T-helper 17 cell (primary cell): Measurements from ENCODE around the gene SLC17A7. TPM values are rescaled to one million over a fixed set of nuclear protein-coding genes. Genes with fewer than 3 reads are reported as not detected.

ENCODE experiments used
- total RNA-seq, 4 donors: library from RNA in 2 of 4; stranded (reverse) in 2 of 4; gene quantifications; one replicate each; pipeline ENCODE4 v1.2.3 and lab custom pipeline; 2022 to 2026

Gene SLC17A7
- total RNA-seq, 2 donors from 2014 or later = not detected

Other genes with a start within 250 kb of the SLC17A7 start
- 1 to 10 TPM; 3.1 to 3.7 TPM for gene SLC6A16, start 116.3 kb downstream of the SLC17A7 start, total RNA-seq
- 100 to 1,000 TPM; 288 to 373 TPM for gene CD37, start 106.1 kb downstream of the SLC17A7 start, total RNA-seq
- gene TEAD2, start 79.1 kb downstream of the SLC17A7 start, total RNA-seq = under 1 TPM in 1 of 2 donors, not detected in 1; 0.17 TPM
- not detected for gene DKKL1, start 77.7 kb downstream of the SLC17A7 start, total RNA-seq
- gene KASH5, start 53.3 kb downstream of the SLC17A7 start, total RNA-seq = under 1 TPM in 1 of 2 donors, not detected in 1; 0.86 TPM
- gene PTH2, start 18.1 kb downstream of the SLC17A7 start, total RNA-seq = not detected
- gene GFY, start 16.1 kb downstream of the SLC17A7 start, total RNA-seq = not detected
- gene PIH1D1, start 10.3 kb upstream of the SLC17A7 start, total RNA-seq = 100 to 1,000 TPM; 147 to 150 TPM
- 10 to 100 TPM; 34.8 to 38.0 TPM for gene ALDH16A1, start 11.7 kb upstream of the SLC17A7 start, total RNA-seq
- gene FLT3LG, start 32.7 kb upstream of the SLC17A7 start, total RNA-seq = 100 to 1,000 TPM; 349 to 455 TPM
- gene RPL13A, start 46.1 kb upstream of the SLC17A7 start, total RNA-seq = 1,000 to 10,000 TPM; 5,253 to 5,291 TPM
- gene RPS11, start 54.9 kb upstream of the SLC17A7 start, total RNA-seq = 1,000 to 10,000 TPM; 2,538 to 2,634 TPM
- 10 to 100 TPM; 18.7 to 24.6 TPM for gene FCGRT, start 71.1 kb upstream of the SLC17A7 start, total RNA-seq
- 1 to 10 TPM in 1 of 2 donors, under 1 TPM in 1; 0.97 to 1.3 TPM for gene RCN3, start 86.5 kb upstream of the SLC17A7 start, total RNA-seq
- gene NOSIP, start 139.0 kb upstream of the SLC17A7 start, total RNA-seq = 100 to 1,000 TPM; 161 to 195 TPM
- gene PRRG2, start 139.8 kb upstream of the SLC17A7 start, total RNA-seq = 1 to 10 TPM; 1.1 to 1.3 TPM
- 10 to 100 TPM; 44.6 to 50.7 TPM for gene PRR12, start 149.7 kb upstream of the SLC17A7 start, total RNA-seq
- gene RRAS, start 198.6 kb upstream of the SLC17A7 start, total RNA-seq = 1 to 10 TPM; 6.6 to 9.1 TPM
- 10 to 100 TPM; 34.1 to 36.3 TPM for gene SCAF1, start 200.7 kb upstream of the SLC17A7 start, total RNA-seq
- 100 to 1,000 TPM; 162 to 181 TPM for gene IRF3, start 224.3 kb upstream of the SLC17A7 start, total RNA-seq
- gene BCL2L12, start 224.4 kb upstream of the SLC17A7 start, total RNA-seq = 10 to 100 TPM; 10.2 to 15.6 TPM
- gene PRMT1, start 235.7 kb upstream of the SLC17A7 start, total RNA-seq = 10 to 100 TPM; 83.9 to 97.7 TPM
- gene ADM5, start 248.1 kb upstream of the SLC17A7 start, total RNA-seq = 1 to 10 TPM; 2.8 to 2.9 TPM
- gene CPT1C, start 249.6 kb upstream of the SLC17A7 start, total RNA-seq = 1 to 10 TPM in 1 of 2 donors, under 1 TPM in 1; 0.31 to 1.0 TPM